HG03045 (cell line): ENCODE results near the gene PRDM15.

Experiments used
- ATAC-seq: cut with Tn5 transposase; IDR thresholded peaks from one replicate; pipeline ENCODE4 v1.9.1; 2021; ENCODE audit warnings: mild to moderate bottlenecking, moderate library complexity; ENCODE audit not compliant: unreplicated experiment

PRDM15 gene

DNA sequence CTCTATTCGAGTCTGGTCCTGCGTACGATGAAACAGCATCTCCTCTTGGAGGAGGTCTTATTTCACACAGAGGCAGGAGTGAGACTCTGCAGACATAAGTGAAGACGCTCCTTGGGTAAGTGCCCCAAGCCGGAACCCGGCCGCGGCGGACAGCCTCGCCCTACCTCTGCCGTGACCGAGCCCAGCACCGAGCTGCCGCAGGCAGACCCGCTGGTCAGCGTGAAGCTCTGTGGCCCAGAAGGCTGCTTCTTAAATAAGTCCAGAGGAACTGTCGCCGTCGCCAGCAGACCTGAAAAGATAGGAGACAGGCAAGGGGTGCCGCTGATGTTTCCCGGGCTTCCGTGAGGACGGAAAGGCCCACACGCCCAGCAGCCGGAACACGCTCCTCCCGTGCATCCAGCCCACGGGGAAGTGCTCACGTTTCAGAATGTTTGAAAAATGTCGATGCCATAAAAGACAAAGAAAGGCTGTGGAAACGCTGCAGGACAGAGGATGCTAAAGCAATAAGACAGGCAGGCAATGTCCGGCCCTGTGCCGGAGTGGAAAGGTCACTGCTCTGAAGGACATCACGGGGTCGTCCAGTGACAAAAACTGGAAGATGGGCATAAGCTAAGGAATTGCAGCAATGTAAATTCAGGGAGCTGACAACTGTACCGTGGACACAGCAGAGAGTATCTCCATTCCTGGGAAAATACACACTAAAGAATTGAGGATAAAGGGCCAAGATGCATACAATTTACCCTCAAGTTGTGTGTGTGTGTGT lies 28.5 kb upstream of the PRDM15 start:
- ATAC-seq, result no peak

DNA sequence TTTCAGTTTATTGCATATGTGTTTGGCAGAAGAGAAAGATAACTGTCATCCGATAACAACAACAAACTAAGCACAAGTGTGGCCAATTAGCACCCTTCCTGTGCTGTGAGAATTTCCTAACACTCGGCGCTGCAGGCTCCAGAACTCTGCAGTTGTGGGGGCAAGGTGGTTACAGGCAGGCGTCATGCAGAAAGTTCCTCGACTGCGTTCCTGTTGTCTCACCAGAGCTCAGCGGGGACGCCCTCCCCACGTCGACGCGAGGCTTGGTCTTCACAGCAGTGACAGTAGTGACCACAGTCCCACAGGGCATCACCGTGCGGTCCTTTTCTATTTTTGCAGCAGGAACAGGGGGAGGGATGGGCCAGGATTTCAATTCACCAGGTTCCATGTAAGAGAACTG lies 27.6 kb upstream of the PRDM15 start:
- no peak for ATAC-seq

DNA sequence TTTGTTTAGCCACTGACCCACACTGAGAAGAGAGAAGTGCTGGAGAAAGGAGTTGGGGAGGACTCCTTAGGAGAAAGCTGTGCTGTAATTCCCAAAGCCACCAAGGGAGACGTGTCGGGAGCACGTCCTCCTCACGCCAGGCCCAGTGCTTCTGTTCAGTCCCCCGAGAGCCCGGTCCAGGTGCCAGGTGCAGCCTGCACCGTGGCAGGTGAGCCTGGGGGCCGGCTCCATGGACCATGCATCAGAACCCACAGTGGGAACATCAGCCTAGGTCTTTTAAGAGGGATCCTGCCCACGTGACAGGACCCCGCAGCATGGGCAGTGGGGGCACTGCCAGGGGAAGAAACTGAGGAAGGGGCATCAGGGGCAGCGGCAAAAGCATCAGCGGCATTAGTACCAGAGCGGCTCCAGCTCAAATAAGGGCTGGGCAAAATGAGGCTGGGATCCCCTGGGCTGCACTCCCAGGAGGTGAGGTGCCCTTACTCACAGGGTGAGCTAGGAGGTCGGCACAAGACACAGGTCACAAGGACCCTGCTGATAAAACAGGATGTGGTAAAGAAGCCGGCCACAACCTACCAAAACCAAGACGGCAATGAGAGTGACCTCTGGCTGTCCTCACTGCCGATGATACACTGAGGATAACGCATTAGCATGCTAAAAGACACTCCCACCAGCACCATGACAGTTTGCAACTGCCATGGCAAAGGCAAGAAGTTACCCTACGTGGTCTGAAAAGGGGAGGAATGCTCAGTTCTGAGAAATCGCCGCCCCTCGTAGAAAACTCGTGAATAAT lies 24.6 kb upstream of the PRDM15 start:
- ATAC-seq, result no peak

DNA sequence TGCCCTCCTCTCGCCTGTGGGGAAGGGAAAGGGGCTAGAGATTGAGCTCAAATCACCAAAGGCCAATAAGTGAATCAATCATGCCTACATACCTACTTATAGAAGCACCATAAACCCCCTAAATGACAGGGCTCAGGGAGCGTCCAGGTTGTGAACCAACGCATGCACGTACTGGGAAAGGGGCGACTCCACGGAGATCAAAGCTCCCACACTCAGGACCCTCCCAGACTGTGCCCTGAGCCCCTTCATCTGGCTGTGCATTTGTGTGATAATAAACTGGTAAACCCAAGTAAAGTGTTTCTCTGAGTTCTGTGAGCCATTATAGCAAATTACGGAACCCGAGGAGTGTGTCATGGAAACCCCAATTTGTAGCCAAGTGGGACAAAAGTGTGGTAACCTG lies 23.8 kb upstream of the PRDM15 start:
- no peak for ATAC-seq

DNA sequence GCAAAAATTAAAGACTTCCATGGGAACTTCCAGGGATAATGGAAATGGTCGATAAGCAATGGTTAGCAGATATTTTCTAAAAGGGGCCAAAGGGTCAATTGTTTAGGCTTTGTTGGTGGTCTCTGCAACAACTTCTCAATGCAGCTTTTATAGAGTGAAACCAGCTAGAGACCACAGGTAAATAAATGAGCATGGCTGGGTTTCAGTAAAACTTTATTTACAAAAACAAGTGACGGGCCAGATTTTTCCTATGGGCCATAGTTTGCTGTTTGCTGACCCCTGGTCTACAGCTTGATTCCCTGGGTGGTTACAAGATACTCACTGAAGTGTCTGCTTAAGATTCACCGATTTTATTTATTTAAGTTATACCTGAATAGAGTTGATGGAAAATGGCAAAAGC lies 22.6 kb upstream of the PRDM15 start:
- no peak for ATAC-seq

DNA sequence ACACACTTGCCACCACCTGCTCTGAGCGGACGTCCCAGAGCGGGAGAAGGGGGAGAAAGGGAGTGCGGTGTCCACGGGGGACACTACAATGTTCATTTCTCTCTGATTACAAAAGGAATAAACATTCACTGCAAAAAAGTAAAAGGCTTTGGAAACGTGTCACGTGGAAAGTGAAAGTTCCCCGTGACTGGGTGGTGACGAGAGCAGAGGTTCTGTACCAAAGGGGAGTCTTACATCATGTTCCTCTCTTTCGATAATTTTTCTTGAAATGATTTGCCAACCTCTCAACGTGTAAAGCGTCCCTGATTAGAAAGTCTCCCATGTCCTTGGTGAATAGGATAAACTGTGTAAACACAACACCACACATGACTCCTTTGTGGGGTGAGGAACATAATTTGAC lies 22.0 kb upstream of the PRDM15 start:
- ATAC-seq, result no peak

DNA sequence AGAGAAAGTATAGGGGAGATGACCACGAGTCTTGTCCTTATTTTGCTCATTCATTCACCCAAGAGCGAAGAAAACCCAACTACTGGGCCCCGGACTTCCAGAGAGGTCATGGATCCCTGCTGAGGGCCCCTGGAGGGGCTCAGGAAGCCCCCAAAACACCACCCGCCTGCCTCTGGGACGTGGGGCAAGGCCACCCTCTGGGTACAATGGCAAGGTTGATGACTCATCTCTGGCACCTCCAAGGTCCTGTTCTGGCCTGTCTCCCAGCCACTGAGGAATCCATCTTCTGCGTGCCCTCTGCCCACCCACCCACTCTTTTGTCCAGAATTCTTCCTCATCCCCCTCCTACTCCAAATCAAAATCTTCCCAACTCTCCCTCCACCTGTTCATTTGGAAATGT lies 21.3 kb upstream of the PRDM15 start:
- no peak for ATAC-seq

DNA sequence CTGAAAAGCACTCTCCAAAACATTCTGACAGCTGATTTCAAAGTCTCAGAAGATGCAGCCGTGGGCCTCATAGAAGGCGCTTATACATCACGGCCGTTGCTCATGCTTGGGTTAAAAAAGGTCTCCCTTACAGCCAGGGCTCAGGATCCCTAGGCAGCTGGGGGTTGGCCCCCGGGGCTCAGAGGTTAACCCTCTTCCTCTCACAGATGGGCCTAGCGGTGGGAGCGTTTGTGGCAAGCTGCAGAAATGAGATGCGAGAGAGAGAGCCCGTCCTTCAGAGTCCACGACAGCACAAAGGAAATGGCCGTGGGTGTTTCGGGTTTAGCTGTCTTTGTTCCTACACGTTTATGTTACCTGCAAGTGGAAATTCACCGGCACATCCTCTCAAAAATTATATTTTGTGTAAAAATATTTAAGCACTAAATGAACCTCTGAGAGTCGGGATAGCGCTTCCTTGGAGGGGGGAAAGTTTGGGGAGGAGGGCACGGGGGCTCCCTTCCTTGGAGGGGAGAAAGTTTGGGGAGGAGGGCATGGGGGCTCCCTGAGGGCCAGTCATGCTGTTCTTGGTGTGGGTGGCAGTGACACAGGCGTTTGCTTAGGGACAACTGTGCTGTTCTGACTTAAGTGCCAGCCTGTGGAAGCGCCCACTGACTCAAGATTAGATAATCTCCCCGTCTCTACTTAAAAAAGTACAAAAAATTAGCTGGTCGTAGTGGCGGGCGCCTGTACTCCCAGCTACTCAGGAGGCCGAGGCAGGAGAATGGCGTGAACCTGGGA lies 20.5 kb upstream of the PRDM15 start:
- no peak for ATAC-seq

DNA sequence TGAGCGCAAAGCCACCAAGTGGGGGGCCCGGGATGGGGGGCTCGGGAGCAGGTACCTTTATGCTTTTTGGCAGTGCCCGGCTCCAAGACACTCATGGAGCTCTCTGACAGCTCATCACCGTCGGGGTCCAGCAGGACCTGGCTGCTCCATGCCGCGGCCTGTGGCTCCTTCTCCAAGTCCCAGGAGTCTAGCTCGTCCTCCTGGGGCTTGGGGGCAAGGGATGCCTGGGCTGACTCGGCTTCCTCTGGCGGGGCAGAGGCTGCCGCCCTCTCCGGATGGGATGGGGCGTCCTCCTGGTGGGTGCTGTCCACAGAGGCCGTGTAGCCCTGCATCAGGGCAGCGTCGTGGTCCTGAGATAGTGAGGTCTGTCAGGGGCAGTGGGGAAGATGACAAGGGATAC lies 19.9 kb upstream of the PRDM15 start:
- no peak for ATAC-seq

DNA sequence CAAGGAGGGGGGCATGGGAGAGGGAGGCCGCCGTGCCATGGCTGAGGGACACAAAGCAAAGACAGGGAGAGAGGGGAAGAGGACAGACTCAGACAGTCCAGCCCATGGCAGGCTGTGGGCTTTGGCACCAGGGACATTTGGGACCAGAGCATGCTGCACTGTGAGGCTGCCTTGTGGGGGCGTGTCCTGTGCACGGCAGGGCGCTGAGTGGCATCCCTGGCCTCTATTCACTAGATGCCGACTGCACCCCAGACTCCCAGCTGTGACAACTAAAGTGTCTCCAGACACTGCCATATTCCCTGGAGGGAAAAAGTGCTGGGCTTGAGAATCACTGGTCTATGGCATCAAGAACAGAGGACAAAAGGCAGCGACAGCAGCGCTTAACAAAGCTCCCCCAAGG lies 18.6 kb upstream of the PRDM15 start:
- ATAC-seq, result no peak

DNA sequence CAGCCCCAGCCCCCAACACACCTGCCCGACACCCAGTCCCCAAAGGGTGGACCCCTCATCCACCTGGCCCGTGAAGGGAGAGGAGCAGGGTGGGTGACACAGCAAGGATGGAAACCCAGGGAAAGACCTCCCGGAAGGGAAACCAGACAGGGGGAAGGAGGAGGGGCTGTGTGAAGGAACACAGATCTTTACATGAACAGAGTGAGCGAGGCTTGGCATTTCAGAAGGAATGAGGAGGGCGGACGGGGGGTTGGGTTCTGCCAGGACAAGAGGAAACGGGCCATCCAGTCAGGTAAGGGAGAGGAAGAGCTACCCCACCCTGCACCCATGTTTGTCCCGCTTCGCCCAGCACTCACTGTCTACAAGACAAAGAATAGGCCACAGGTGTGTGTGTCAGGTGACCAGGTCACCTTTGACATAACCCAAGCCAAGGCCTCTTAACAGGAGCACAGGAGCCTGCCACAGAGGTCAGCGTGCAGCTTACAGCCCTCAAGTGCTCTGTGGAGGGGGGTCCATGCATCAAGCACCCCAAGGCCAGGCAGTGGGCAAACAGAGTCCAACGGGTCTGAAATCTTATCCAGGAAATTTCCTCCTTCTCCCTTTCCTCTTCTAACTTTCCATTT lies 18.0 kb upstream of the PRDM15 start:
- no peak for ATAC-seq

DNA sequence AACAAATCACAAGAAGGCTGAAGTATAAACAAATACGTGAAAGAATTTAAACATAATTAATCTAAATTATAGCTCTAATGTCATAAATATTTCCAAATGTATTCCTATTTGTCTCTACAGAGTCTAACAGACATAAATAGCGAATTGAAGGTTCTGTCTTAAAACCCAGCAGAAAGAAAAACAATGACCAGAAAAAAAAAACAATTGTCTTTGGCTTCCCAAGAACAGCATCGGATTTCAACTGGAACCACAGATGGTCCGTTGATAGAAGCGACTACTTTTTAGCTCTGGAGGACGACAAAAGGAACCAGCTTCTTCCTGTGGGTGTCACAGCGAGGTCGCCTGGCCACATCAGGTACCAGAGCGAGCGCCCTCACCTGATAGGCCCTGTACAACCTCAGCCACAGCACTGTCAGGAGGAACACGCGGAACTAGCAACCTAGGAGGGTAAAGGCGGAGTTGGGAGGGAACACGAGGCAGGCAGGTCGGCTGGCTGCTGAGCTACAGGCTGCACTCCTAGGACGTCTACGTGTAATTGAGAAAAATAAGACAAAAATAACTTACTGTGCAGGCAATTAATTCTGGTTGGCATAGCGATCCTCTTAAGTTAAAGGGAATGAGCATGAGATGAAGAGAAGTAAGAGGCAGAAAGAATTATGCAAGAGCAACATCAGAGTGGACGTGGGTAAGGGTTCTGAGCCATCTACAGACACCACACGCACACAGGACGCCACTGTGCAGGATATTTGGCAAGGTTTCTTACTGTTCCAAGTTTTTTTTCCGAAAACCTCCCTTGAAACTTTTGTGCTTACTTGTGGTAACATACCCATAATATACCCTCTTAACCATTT lies 16.7 kb upstream of the PRDM15 start:
- ATAC-seq, result no peak

DNA sequence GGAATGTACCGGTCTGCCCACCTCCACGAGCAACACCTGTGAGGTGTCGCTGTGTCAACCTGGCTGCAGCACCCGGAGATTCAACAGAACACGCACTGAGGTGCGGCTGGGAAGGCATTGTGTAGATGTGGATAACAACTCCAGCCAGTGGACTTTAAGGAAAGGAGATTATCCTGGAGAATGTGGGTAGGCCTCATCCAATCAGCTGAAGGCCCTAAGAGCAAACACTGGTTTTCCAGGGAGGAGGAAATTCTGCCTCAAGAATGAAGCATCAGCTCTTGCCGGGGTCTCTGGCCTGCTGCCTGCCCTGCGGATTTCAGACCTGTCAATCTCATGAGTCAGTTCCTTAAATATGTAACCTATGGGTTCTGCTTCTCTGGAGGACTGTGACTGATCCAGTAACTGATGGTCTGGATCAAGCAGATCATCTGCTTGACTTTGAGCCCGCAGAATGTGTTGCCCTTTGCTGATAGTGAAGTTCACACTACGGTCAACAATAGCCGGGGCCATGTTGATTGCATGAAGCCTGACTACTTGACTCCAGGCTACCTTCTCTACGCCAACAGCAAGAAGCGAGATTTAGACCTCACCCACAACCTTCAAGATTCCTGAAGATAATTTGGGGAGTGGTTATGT lies 15.9 kb upstream of the PRDM15 start:
- no peak for ATAC-seq

DNA sequence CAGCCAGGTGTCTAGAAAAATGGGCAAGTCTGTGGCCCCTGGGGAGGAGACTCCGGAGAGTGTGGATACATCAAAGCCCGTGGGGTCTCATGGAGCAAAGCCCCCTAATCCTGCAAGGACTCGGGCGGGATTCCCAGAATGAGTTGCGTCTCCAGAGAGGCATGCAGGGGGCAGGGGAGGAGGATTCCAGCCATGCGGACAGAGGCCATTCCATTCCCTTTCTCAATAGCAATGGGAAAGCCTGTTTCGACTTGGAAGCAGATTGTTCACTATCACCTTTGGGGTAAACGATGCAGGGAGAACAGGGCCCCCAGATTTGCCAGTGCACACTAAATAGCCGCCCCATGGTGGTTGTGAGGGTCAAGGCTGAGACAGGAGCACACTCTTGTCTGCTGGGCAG lies 15.4 kb upstream of the PRDM15 start:
- no peak for ATAC-seq

DNA sequence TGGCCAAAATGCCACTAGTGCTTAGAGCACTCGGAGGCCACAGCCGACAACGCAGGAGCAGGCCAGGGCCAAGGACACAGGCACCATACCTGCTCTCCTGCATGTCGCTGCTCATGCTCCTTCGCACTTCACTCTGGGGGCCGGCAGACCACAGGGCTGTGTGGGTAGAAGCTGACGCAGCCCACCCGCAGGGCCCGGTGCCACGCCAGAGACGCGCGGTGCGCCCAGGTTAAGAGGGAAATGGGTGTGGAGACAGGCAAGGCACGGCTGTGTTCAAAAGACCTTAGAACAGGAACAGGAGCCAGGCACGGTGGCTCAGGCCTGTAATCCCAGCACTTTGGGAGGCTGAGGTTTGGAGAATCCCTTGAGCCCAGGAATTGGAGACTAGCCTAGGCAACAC lies 13.6 kb upstream of the PRDM15 start:
- no peak for ATAC-seq

DNA sequence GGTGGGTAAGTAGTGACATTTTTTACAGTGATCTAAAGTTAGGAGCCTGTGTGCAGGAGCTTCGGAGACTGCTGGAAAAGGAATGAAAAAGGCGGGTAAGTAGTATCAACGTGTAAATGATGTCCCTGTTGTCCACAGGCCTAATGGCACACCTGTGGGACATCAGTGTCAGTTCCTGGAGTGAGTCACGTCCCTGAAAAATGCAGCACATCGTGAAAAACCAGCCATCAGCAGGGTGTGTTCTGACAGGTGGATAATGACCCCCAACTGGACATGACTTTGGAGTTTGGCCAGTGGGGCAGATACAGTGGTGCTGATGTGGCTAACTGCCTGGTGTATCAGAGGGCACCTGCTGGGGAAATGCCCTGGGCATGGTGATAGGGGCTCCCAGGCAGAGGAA lies 12.0 kb upstream of the PRDM15 start:
- ATAC-seq, result no peak

DNA sequence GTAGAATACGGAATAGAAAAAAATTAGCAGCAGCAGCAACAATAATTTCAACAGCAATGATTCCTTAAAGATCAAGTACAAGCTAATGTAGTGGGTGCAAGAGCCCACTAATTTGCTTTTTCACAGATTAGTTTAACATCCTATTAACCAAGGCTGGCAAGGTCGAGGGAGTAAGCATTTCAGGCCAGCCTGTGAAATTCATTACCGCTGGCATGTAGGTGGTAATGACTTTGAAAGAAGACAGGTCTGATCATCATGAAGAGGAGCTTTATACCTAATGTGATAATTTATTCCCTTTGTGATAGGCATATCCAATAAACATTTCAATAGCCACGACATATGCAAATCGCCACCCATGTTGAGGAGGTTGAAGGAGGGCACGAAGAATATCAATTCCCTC lies 11.2 kb upstream of the PRDM15 start:
- ATAC-seq, result no peak

DNA sequence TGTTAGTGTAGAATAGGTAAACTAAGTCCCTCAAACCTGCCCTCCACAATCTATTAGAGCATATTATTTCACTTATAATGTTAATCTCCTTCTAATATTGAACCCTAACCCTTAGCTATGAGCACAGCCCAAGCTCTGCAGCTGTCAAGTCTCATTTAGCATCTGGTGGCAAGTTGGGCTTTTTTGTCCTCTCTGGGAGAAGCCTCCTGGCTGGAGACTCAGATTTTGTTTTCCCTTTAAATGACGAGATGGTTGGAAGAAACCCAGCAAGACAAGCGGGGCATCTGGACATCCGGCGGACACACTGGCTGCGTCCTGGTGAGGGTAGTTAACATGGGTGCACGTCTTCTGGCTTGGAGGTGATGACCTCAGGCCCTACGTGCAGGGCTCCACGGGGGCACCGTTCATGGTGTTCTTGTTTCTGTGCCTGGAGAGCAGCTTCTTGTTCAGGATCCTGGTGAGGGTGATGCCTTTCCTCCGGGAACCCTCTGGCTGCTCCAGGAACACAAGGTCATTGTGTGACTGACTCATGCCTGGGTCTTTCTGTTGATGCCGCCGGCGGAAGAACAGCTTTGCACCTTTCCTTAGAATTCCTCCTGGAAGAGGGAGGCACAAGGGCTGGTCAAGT lies 9.7 kb upstream of the PRDM15 start:
- no peak for ATAC-seq

DNA sequence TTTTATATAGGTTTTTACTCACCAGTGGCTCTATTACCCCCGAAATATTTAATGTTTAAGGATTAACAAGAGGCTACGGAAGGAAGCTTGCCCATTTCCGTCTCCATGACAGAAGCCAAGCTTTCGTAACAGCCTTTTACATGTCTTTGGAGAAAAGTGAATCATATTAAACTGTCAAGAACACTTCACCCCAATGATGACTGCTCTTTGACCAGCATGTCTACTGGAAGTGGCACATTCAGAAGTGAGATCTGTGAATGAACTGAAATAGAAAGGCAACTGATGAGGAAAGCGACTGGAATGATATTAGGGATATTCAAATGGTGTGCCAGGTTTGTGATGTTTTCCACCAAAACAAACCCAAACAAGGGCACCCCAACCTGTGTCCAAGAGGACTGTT lies 8.5 kb upstream of the PRDM15 start:
- no peak for ATAC-seq

DNA sequence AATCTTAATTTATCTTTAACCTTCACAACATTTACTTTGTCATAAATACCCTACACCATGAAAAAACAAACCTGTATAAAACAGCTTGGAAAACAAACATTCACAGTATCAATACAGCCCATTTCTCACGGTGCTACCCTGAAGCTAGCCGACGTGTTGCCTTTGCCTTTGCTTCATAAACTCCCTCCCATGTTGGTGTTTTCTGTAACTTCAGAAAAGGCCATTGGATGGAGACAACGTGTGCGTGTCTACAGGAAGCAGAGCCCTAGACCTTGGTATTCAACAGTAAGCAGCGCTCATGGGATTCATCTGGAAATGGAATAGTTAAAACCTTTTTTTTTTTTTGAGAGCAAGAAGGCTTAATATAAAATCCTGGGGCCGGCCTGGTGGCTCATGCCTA lies 7.2 kb upstream of the PRDM15 start:
- no peak for ATAC-seq
